Measurements from ENCODE around the gene FAF1.

The FAF1 gene

DNA sequence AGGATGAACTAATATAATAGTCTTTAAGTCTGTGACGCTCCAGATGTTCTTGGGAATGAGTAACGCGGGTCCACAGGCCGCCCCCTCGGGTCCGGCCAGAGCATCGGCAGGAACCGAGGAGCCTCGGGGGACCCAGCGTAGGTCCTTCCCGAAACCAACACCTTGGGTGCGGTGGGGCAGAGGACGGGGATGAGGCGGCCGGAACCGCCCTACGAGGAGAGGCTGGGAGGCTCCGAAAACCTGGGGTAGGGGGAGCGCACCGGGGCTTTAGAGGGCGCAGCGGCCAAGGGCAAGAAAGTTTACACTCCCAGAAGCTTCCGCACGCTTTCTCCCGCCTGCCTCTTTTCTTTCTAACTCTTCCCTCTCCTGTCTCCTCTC, 543.9 kb downstream of the FAF1 start (continued):
- TF ChIP-seq, protein P1, sequence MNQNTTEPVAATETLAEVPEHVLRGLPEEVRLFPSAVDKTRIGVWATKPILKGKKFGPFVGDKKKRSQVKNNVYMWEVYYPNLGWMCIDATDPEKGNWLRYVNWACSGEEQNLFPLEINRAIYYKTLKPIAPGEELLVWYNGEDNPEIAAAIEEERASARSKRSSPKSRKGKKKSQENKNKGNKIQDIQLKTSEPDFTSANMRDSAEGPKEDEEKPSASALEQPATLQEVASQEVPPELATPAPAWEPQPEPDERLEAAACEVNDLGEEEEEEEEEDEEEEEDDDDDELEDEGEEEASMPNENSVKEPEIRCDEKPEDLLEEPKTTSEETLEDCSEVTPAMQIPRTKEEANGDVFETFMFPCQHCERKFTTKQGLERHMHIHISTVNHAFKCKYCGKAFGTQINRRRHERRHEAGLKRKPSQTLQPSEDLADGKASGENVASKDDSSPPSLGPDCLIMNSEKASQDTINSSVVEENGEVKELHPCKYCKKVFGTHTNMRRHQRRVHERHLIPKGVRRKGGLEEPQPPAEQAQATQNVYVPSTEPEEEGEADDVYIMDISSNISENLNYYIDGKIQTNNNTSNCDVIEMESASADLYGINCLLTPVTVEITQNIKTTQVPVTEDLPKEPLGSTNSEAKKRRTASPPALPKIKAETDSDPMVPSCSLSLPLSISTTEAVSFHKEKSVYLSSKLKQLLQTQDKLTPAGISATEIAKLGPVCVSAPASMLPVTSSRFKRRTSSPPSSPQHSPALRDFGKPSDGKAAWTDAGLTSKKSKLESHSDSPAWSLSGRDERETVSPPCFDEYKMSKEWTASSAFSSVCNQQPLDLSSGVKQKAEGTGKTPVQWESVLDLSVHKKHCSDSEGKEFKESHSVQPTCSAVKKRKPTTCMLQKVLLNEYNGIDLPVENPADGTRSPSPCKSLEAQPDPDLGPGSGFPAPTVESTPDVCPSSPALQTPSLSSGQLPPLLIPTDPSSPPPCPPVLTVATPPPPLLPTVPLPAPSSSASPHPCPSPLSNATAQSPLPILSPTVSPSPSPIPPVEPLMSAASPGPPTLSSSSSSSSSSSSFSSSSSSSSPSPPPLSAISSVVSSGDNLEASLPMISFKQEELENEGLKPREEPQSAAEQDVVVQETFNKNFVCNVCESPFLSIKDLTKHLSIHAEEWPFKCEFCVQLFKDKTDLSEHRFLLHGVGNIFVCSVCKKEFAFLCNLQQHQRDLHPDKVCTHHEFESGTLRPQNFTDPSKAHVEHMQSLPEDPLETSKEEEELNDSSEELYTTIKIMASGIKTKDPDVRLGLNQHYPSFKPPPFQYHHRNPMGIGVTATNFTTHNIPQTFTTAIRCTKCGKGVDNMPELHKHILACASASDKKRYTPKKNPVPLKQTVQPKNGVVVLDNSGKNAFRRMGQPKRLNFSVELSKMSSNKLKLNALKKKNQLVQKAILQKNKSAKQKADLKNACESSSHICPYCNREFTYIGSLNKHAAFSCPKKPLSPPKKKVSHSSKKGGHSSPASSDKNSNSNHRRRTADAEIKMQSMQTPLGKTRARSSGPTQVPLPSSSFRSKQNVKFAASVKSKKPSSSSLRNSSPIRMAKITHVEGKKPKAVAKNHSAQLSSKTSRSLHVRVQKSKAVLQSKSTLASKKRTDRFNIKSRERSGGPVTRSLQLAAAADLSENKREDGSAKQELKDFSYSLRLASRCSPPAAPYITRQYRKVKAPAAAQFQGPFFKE (tag by site-specific recombination; IDR thresholded peaks at IDR 0.05; ENCODE audit: borderline replicate concordance), result no peak
- no peak for TF ChIP-seq ZNF626 (tag by site-specific recombination; IDR thresholded peaks at IDR 0.05)
- TF ChIP-seq ZNF792 (tag by site-specific recombination; IDR thresholded peaks at IDR 0.05), result no peak
- no peak for TF ChIP-seq KLF16 (tag by site-specific recombination; IDR thresholded peaks at IDR 0.05)
- no peak for TF ChIP-seq SCRT2 (tag by site-specific recombination; IDR thresholded peaks at IDR 0.05)
- TF ChIP-seq, protein P2, sequence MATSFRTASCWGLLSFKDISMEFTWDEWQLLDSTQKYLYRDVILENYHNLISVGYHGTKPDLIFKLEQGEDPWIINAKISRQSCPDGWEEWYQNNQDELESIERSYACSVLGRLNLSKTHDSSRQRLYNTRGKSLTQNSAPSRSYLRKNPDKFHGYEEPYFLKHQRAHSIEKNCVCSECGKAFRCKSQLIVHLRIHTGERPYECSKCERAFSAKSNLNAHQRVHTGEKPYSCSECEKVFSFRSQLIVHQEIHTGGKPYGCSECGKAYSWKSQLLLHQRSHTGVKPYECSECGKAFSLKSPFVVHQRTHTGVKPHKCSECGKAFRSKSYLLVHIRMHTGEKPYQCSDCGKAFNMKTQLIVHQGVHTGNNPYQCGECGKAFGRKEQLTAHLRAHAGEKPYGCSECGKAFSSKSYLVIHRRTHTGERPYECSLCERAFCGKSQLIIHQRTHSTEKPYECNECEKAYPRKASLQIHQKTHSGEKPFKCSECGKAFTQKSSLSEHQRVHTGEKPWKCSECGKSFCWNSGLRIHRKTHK (tag by site-specific recombination; IDR thresholded peaks at IDR 0.05), result no peak
- TF ChIP-seq ZNF791 (tag by site-specific recombination; IDR thresholded peaks at IDR 0.05), result no peak
- TF ChIP-seq SETDB1 (IDR thresholded peaks at IDR 0.05; ENCODE audit: insufficient read length, low read length), result no peak
- TF ChIP-seq, protein P3, sequence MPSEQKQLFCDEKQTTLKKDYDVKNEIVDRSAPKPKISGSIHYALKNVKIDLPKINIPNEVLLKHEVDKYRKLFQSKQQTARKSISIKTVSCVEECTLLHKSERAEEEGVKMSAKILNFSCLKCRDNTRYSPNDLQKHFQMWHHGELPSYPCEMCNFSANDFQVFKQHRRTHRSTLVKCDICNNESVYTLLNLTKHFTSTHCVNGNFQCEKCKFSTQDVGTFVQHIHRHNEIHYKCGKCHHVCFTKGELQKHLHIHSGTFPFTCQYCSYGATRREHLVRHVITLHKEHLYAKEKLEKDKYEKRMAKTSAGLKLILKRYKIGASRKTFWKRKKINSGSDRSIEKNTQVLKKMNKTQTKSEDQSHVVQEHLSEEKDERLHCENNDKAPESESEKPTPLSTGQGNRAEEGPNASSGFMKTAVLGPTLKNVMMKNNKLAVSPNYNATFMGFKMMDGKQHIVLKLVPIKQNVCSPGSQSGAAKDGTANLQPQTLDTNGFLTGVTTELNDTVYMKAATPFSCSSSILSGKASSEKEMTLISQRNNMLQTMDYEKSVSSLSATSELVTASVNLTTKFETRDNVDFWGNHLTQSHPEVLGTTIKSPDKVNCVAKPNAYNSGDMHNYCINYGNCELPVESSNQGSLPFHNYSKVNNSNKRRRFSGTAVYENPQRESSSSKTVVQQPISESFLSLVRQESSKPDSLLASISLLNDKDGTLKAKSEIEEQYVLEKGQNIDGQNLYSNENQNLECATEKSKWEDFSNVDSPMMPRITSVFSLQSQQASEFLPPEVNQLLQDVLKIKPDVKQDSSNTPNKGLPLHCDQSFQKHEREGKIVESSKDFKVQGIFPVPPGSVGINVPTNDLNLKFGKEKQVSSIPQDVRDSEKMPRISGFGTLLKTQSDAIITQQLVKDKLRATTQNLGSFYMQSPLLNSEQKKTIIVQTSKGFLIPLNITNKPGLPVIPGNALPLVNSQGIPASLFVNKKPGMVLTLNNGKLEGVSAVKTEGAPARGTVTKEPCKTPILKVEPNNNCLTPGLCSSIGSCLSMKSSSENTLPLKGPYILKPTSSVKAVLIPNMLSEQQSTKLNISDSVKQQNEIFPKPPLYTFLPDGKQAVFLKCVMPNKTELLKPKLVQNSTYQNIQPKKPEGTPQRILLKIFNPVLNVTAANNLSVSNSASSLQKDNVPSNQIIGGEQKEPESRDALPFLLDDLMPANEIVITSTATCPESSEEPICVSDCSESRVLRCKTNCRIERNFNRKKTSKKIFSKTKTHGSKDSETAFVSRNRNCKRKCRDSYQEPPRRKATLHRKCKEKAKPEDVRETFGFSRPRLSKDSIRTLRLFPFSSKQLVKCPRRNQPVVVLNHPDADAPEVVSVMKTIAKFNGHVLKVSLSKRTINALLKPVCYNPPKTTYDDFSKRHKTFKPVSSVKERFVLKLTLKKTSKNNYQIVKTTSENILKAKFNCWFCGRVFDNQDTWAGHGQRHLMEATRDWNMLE (tag by site-specific recombination; conservative IDR thresholded peaks at IDR 0.05; ENCODE audit: low read depth), result no peak
- TF ChIP-seq ZNF555 (tag by site-specific recombination; conservative IDR thresholded peaks at IDR 0.05), result no peak
- no peak for TF ChIP-seq ZNF473 (tag by site-specific recombination; IDR thresholded peaks at IDR 0.05)
- TF ChIP-seq, protein P4, sequence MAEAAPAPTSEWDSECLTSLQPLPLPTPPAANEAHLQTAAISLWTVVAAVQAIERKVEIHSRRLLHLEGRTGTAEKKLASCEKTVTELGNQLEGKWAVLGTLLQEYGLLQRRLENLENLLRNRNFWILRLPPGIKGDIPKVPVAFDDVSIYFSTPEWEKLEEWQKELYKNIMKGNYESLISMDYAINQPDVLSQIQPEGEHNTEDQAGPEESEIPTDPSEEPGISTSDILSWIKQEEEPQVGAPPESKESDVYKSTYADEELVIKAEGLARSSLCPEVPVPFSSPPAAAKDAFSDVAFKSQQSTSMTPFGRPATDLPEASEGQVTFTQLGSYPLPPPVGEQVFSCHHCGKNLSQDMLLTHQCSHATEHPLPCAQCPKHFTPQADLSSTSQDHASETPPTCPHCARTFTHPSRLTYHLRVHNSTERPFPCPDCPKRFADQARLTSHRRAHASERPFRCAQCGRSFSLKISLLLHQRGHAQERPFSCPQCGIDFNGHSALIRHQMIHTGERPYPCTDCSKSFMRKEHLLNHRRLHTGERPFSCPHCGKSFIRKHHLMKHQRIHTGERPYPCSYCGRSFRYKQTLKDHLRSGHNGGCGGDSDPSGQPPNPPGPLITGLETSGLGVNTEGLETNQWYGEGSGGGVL (tag by site-specific recombination; IDR thresholded peaks at IDR 0.05), result no peak

All from HEK293 (cell line).